Thyroid gland (tissue), 4 donors: ENCODE measurements around the gene LRP1.
A peak's percentile ranks its signal among the peaks of the same experiment; 100 is the strongest.

Experiments used
- CTCF ChIP-seq, 6 experiments: fragments of 200-600 bp in 3 of 6; fragments of 450-650 bp in 3 of 6; sonication (generic) in 3 of 6; IDR thresholded peaks; one replicate each; pipeline ENCODE4 v1.5.1; 2016 to 2019; ENCODE audit warnings: antibody characterized with exemption in 6 of 6, mild to moderate bottlenecking in 2 of 6, inconsistent platforms in 1 of 6, moderate library complexity in 1 of 6
- POLR2A ChIP-seq, 2 donors: fragments of 450-650 bp; IDR thresholded peaks; one replicate each; pipeline ENCODE4 v1.6.1; 2017; ENCODE audit warnings: antibody characterized with exemption in 2 of 2, mild to moderate bottlenecking in 2 of 2, moderate library complexity in 1 of 2

- TF ChIP-seq CTCF (IDR thresholded peaks at IDR 0.05) (no peak), POLR2A (IDR thresholded peaks at IDR 0.05) (peak; percentile 31 to 86)
These were observed at the start of gene LRP1 for GRCh38 chr12:57127726-57128518.
